ENCODE data around the gene OPRL1.
A peak's percentile ranks its signal among the peaks of the same experiment; 100 is the strongest.

The OPRL1 gene

DNA sequence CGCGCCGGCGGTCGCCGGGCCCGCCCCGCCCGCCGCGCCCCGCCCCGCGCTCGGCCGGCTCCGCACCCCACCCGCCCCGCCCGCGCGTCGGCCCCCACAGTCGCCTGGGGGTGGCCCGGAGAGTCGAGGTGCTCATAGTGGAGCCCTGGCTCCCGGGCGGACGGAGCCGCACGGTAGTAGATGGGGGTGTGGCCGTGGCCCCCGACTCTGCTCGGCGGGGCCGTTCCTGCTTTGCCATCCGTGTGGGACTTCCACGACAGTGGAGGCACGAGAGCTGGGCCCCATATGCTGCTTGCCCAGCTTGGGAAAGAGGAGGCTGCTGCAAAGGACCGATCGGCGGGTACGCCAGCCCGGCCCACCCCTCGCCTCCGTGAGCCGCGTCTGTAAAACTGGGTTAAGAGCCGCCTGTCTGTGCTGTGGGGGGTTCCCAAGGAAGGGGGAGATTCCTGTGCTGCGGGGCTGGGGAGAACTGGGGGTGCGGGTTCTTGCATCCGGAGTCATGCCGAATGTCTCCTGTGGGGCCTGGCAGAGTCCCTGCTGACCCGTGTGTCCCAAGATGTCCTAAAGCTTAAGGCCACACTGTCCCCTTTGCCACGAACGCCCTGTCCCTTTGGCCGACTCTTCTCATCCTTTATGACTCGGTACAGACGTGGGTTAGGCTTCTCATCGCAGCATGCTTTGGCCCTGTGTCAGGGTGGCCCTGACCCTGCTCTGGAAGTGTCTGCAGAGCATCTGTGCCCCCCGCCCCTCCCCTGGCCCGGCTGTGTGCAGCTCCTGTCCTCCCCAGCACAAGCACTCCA is at the start of gene OPRL1:
Gene OPRL1 (plus strand): TSS at position 70 of the 800 bp plus-strand sequence. CDS start 12,639 bp downstream, outside the sequence.
- no peak for DNase-seq

DNA sequence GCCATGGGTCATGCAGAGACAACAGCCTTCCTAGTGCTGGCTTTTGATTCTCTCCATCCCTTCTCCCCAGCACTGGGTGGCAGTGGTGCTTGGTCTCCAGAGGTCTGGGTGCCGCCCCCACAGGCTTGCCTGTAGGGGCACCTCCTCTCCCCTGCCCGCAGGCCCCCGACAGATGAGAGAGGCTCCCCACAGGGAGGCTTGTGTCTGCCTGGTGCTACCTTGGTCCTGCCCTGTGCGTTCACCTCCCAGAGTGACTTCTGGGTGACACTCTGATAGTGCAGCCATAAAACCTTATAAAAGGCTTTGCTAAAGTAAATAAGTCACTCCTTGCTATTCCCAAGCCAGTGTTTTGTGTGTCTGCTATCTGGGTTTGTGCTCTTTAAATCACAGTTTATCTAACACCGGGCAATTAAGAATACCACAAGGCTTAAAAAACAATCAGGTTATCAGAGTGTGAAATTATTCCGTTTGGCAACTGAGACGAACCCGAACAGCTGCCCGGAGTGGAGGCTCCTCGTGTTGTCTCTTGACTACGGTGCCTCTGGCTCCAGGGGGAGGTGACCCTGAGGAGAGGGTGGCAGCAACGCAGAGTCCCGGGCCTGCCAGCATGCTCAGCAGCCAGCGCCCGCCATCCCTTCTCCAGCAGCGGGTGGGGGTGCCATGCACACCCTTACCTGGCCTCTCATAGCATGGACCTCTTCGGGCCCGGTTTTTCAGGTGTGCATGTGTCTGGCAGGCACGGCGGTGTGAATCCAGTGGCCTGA is 49.3 kb upstream of the OPRL1 start:
- DNase-seq: no peak

DNA sequence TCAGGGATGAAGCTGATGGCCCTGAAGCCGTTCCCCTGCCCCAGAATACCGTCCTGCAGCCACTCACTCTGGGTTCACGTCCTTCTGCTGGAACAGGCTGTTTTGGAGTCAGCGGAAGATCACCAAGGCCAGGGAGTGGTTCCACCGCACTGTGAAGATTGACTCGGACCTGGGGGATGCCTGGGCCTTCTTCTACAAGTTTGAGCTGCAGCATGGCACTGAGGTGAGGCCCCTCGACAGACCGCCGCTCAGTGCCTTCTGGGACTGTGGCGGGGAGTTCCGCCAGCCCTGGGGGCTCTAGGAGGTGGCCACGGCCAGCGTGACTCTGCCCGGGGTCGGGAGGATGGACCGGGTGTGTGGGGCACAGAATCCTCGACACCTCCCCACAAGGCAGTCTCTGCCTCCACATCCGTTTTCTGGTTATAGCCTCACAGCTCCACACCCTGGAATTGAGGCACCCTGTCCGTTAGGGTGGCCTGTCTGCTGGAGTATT is 48.0 kb upstream of the OPRL1 start:
- no peak for DNase-seq

- DNase-seq: no peak
Measured at GRCh38 chr20:64032706-64033624, 46.9 kb upstream of the OPRL1 start.

DNA sequence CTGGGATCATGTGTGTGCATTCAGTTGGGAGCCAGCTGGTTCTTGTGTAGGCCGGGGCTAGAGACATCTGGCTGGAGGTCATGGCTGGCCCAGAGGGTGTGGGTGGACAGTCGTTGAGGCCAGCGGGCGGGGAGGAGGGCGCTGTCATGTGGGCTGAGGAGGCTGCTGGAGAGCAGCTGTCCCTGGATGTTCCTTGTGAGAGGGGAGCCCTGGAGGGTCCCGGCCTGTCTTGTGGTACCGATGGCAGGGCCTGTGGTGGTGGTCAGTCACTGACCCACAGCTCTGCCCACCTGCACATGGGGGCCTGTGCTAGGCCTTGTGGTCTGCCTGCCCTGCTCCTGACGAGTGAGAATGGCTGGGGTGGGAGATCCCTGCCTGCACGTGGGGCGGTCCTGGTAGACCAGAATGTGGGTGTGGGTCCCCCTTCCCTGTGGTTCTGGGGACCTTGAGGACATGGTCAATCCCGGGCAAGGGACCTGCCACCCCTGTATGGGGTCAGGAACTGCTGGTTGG is 45.8 kb upstream of the OPRL1 start:
- no peak for DNase-seq

- peak; percentile 8 for DNase-seq
Measured at GRCh38 chr20:64035066-64035932, 44.6 kb upstream of the OPRL1 start.

DNA sequence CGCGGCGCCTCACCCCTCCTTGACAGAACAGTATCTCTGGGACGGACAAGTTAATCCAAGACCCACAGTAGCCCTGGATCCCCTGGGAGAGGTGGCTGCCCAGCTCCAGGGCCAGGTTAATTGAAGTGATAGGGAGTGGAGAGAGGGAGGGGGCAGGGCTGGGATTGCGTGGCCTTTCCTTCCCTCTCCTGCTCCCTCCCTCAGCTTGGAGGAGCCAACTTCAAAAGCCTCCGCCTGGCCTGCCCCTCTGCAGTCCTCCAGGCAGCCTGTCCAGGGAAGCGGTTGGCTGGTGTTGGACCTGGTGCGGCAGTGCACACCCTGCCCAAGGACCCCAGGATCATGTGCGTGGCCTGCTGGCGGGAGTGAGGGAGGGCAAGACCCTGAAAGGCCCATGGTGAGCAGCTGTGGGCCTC is 43.9 kb upstream of the OPRL1 start, which contains the start of gene C20orf204:
Gene C20orf204 (plus strand): TSS at position 250 of the 413 bp plus-strand sequence. CDS start 142 bp downstream, at position 392.
- no peak for DNase-seq

DNA sequence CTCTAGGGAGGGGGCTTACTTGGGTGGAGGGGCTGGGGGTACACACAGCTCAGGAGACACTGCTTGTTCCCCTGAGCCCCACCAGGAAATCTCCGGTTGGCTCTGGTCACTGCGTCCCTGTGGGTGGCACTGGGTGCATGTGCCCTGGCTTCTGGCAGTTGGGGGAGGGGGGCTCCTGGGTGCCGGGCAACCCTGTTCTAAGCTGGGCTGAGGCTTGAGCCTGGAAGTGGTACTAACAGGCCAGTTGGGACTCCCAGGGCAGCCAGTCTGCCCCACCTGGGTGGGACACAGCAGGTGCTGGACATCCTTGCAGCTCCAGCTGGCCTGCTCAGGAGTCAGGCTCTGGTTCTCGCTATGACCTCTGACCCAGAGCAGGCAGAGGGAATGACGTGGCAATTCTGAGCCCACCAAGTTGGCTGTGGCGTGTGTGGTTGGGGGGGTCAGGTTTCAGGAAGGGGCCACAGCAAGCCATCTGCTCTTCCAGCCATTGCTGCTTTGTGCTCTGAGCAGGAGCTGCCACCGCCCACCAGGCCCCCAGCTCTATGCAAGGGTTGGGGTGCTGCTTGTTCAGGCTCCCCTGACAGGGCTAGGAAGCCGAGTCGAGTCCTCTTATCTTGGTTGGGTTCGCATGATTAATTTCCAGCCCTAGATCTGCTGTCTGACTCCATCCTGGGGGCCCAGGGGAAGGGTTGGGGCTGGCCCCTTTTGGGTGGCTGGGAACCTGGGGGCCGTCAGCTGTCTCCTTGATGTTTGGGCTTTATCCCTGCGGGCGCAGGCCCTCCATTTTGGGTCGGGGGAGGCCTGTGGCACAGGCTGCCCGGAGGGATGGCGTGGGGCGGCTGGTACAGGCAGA is 43.3 kb upstream of the OPRL1 start:
- DNase-seq: peak; percentile 59

DNA sequence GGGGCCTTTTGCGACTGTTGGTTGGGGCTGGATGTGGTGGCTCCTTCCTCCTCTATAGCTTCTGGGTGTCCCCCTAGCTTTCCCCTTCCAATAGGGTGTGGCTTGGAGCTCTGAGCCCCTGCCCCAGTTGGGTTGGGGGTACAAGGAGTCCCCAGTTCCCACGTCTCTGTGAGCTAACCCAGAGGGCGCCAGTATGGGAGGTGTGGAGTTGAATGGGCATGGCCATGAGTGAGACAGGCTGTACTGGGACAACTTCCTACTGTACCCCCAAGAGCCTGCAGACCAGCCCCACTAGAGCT is 42.7 kb upstream of the OPRL1 start:
- DNase-seq: no peak

- peak; percentile 88 for DNase-seq
Measured at GRCh38 chr20:64037498-64038213, 42.2 kb upstream of the OPRL1 start.

- DNase-seq: peak; percentile 64
Measured at GRCh38 chr20:64038224-64038564, 41.7 kb upstream of the OPRL1 start.

DNA sequence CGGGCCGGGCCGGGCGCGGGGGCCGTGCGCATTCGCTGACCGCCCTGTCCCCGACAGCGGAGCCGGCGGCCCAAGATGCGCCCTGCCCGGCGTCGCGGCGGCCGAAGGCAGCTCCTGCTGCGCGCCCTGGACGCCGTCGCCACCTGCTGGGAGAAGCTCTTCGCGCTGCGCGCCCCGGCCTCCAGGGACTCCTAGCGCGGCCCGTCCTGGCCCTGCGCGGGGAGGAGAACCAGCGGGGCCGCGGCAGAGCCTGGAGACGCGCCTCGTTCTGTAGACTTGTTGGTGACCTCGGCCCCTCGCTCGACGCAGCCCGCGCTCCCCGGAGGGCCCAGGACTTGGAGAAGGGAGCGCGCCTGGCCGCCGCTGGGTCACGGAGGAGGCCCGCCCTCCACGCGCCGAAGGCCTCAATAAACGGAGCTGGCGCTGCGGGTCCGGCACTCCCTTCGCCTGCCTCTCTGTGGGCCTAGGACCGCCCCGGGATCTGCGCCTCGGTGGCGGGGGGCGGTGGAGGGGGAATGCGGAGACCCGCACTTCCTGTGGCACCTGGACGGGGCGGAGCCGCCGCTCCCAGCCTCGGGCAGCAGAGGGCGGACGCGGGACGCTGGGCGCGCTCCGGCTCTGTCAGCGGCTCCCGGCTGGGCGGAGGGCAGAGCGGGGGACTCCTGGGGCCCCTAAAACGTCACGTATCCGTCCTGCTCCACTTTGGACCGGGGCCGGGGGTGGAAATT is 41.2 kb upstream of the OPRL1 start:
- peak; percentile 87 for DNase-seq

GRCh38 chr20:64039293-64040160 is 40.4 kb upstream of the OPRL1 start:
- DNase-seq: peak; percentile 53

DNA sequence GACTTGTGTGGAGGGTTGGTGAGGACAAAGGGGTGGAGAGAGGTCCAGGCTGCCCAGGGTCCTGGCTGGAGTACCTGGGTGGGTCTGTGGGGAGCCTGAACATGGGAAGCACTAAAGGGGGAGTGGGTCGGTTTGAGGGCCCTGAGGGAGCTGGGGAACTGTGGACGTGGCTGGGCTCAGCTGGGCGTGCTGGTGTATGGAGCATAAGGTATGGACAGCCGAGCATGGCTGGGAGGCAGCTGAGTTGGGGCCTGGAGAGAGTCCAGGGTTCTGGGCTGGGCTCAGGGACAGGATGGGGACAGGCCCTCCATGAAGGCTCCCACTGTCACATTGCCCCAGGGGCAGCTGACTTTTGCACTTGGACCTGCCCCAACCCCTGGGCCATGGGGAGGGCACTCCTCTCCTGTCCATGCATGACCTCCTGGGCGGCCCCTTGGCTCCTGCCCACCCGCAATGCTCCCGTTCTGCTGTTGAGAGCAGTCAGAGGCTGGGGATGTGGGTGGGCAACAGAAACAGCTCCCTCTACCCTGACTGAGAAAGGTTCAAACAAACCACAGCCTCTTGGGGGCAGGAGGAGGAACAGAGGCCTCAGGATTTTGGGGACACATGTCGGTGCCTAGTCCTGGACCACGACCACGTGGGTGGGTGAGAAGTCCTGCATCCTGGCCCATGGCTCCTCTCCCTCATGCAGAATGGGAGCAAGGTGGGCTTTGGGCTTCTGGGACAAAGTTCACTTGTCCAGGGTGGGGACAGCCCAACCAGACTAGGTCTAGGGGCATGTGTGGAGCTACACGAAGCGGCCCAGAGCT is 39.4 kb upstream of the OPRL1 start:
- DNase-seq: no peak

- peak; percentile 72 for DNase-seq
Measured at GRCh38 chr20:64041040-64041780, 38.7 kb upstream of the OPRL1 start.

DNA sequence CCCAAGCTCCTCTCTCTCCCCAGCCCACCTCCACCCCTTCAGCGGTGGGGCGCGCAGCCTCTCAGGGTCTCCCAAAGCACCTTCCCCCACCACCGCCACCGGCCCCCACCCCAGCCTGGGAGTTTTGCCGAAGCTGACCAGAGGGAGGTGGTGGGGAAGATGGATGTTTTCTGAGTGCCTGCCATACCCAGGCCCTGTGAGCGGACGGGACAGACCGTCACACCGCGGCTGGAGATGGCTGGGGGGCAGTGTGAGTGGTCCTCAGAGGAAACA is 38.2 kb upstream of the OPRL1 start:
- DNase-seq: peak; percentile 47
